Panc1 (cell line): ENCODE data around the gene USH1C. TPM values are rescaled to one million over a fixed set of nuclear protein-coding genes. Genes with fewer than 3 reads are reported as not detected.

ENCODE experiments used
- ATAC-seq: fragments of 200-7000 bp; cut with Tn5 transposase; 2 replicates; pipeline ENCODE4 v1.9.1; 2020; ENCODE audit warnings: mild to moderate bottlenecking, moderate library complexity
- BruUV-seq: library from RNA; stranded (reverse); fragments of 400-500 nt; replicated peaks from 2 replicates; lab custom pipeline; 2021; lab: Mats Ljungman, UMichigan
- CTCF ChIA-PET: fragments of 300-600 bp; sonication (Branson Sonifier 250); formaldehyde crosslinking; loops from one replicate; lab custom pipeline; 2022; ENCODE audit warnings: antibody characterized with exemption; lab: Charles Lee
- POLR2A ChIA-PET: fragments of 300-600 bp; sonication (Branson Sonifier 250); formaldehyde crosslinking; loops from one replicate; lab custom pipeline; 2022; ENCODE audit warnings: antibody characterized with exemption; lab: Charles Lee
- DNase-seq: peaks from one replicate; pipeline ENCODE4 v3.0.0-alpha.2; 2010; ENCODE audit warnings: low read depth, low spot score
- H3K27ac ChIP-seq: 2 replicates; pipeline ENCODE4 v1.5.1; 2011; ENCODE audit warnings: mild to moderate bottlenecking, low read length, inconsistent platforms
- H3K27me3 ChIP-seq: fragments of 200-500 bp; sonication (Bioruptor generic); 2 replicates; pipeline ENCODE4 v1.6.0; 2014; ENCODE audit warnings: low read length, inconsistent platforms; ENCODE audit not compliant: control insufficient read depth, insufficient read depth
- H3K36me3 ChIP-seq: fragments of 200-500 bp; sonication (Bioruptor generic); 2 replicates; pipeline ENCODE4 v1.5.1; 2014; ENCODE audit warnings: inconsistent platforms, mild to moderate bottlenecking, low read length, moderate library complexity; ENCODE audit not compliant: control insufficient read depth, insufficient read depth
- H3K4me1 ChIP-seq: 2 replicates; pipeline ENCODE4 v1.5.1; 2011; ENCODE audit warnings: inconsistent platforms, mild to moderate bottlenecking, low read length, moderate library complexity; ENCODE audit not compliant: control insufficient read depth, insufficient read depth
- H3K4me3 ChIP-seq, 2 experiments: 2 replicates each; pipeline ENCODE4 v1.5.1; 2011 to 2012; ENCODE audit warnings: low read depth in 2 of 2, low read length in 2 of 2, mild to moderate bottlenecking in 2 of 2, inconsistent platforms in 1 of 2, moderate library complexity in 1 of 2
- H3K9me3 ChIP-seq: fragments of 200-500 bp; sonication (Bioruptor generic); 2 replicates; pipeline ENCODE4 v1.5.1; 2014; ENCODE audit warnings: low read depth, mild to moderate bottlenecking, inconsistent platforms, low read length, moderate library complexity; ENCODE audit not compliant: control insufficient read depth, insufficient read depth
- POLR2AphosphoS5 ChIP-seq: IDR thresholded peaks from 2 replicates; pipeline ENCODE4 v1.6.1; 2012; ENCODE audit warnings: mild to moderate bottlenecking, low read depth, low read length, moderate library complexity
- SIN3A ChIP-seq: IDR thresholded peaks from 2 replicates; pipeline ENCODE4 v1.6.1; 2012; ENCODE audit warnings: low read depth, mild to moderate bottlenecking, low read length, moderate library complexity, borderline replicate concordance; ENCODE audit not compliant: insufficient read depth
- TCF7L2 ChIP-seq: IDR thresholded peaks from 2 replicates; pipeline ENCODE4 v1.6.1; 2011; ENCODE audit warnings: mild to moderate bottlenecking, low read depth, low read length, inconsistent platforms
- in situ Hi-C: cut with HindIII; loops from 2 replicates; pipeline ENCODE4 v1.10.0; 2016; ENCODE audit warnings: low sequenced_read_pairs, low pct_unique_long_range_greater_than_20kb
- intact Hi-C: fragments of 100-400 bp; cut with micrococcal nuclease; formaldehyde crosslinking; loops from one replicate; pipeline ENCODE4 v1.10.0; 2022; ENCODE audit not compliant: unreplicated experiment
- total RNA-seq: library from RNA; stranded (reverse); gene quantifications from one replicate; pipeline ENCODE4 v1.2.1, GENCODE V29; 2021; ENCODE audit not compliant: unreplicated experiment
- TF ChIP-seq, protein P1 (sequence below), 2 experiments: IDR thresholded peaks; 2 replicates each; pipeline ENCODE4 v1.6.1; 2011 to 2012; ENCODE audit warnings: low read depth in 2 of 2, control low read depth in 1 of 2, low read length in 1 of 2, mild to moderate bottlenecking in 1 of 2, moderate library complexity in 1 of 2; ENCODE audit not compliant: insufficient read depth in 1 of 2
- TF ChIP-seq, protein P2 (sequence below): fragments of 450-650 bp; IDR thresholded peaks from 2 replicates; pipeline ENCODE4 v1.5.1; 2017; ENCODE audit warnings: mild to moderate bottlenecking

Gene USH1C
- total RNA-seq, 1 experiment from 2014 or later, result not detected

DNA sequence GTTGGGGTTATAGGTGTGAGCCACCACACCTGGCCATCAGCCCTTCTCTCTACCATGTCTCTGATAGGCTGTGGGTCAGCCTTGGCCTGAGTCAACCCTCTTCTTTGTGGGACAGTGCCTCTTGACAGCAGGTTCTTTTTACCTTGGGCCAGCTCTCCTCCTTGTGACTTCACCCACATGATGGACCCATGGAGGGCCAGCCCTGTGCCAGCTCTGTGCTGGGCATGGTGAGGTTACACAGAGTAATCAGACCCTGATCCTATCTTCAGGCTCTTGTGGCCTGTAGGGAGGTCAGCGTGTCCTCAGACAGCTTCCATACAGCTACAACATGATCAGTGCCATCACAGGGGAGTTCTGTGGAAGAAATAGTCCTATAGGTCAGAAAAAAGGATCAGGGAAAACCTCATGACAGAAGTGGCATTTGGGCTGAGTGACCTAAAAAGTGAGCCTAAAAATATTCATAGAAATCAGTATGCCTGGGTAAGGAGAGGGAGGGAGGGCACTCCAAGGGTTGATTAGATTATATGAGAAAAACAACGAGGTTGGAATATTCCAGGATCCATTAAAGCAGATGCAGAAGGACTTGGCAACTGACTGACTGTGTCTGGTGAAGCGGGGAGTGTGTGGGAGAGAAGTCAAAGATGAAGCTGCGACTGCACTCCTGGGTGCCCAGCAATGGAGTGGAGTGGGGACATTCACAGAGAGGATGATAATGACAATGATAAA, 19.9 kb upstream of the USH1C start:
- ATAC-seq (no peak), DNase-seq (no peak)
- H3K27ac ChIP-seq, result no peak overlapping the region
- no peaks in the 10 kb centered on the region for H3K36me3 ChIP-seq
- intact Hi-C loops (no loop called here), in situ Hi-C loops (no loop called here)
- TF ChIP-seq, protein P1, sequence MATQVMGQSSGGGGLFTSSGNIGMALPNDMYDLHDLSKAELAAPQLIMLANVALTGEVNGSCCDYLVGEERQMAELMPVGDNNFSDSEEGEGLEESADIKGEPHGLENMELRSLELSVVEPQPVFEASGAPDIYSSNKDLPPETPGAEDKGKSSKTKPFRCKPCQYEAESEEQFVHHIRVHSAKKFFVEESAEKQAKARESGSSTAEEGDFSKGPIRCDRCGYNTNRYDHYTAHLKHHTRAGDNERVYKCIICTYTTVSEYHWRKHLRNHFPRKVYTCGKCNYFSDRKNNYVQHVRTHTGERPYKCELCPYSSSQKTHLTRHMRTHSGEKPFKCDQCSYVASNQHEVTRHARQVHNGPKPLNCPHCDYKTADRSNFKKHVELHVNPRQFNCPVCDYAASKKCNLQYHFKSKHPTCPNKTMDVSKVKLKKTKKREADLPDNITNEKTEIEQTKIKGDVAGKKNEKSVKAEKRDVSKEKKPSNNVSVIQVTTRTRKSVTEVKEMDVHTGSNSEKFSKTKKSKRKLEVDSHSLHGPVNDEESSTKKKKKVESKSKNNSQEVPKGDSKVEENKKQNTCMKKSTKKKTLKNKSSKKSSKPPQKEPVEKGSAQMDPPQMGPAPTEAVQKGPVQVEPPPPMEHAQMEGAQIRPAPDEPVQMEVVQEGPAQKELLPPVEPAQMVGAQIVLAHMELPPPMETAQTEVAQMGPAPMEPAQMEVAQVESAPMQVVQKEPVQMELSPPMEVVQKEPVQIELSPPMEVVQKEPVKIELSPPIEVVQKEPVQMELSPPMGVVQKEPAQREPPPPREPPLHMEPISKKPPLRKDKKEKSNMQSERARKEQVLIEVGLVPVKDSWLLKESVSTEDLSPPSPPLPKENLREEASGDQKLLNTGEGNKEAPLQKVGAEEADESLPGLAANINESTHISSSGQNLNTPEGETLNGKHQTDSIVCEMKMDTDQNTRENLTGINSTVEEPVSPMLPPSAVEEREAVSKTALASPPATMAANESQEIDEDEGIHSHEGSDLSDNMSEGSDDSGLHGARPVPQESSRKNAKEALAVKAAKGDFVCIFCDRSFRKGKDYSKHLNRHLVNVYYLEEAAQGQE (IDR thresholded peaks at IDR 0.05; ENCODE audit: insufficient read depth in 1 of 2, low read depth in 2 of 2, low read length in 1 of 2), result no peak
- TF ChIP-seq, protein P2, sequence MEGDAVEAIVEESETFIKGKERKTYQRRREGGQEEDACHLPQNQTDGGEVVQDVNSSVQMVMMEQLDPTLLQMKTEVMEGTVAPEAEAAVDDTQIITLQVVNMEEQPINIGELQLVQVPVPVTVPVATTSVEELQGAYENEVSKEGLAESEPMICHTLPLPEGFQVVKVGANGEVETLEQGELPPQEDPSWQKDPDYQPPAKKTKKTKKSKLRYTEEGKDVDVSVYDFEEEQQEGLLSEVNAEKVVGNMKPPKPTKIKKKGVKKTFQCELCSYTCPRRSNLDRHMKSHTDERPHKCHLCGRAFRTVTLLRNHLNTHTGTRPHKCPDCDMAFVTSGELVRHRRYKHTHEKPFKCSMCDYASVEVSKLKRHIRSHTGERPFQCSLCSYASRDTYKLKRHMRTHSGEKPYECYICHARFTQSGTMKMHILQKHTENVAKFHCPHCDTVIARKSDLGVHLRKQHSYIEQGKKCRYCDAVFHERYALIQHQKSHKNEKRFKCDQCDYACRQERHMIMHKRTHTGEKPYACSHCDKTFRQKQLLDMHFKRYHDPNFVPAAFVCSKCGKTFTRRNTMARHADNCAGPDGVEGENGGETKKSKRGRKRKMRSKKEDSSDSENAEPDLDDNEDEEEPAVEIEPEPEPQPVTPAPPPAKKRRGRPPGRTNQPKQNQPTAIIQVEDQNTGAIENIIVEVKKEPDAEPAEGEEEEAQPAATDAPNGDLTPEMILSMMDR, result no peak
- TF ChIP-seq TCF7L2 (no peak), SIN3A (no peak), POLR2AphosphoS5 (no peak)
- no TSS peak for BruUV-seq
- POLR2A ChIA-PET, result no interaction called here
- H3K4me3 ChIP-seq, result no peak overlapping the region
- CTCF ChIA-PET, result interaction anchor here (0.6 kb wide), 1 partner anchor 287 kb away, joined by 3 read pairs; no protein-coding TSS in a partner anchor
- no peaks in the 10 kb centered on the region for H3K9me3 ChIP-seq
- no peaks in the 10 kb centered on the region for H3K4me1 ChIP-seq
- H3K27me3 ChIP-seq, result peaks cover 8% of the 10 kb centered on the region

DNA sequence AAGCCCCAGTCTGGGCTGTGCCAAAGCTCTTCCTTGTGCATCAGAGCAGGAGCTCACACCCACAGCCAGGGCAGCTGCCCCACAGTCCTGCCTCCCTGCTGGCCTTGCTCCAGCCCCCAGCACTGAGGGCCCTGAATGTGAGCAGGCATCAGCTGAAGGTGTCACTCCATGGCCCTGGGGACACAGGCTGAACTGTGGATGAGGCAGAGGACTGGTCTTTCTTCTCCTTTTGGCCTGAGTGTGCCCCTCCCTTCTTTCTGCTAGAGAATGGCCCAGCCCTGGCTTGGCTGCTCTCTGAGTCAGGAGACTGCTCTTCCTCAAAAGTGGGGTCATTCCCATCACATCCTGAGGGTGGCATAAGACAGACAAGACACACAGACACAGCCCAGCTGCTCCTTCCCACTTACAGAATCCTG, 19.0 kb upstream of the USH1C start:
- CTCF ChIA-PET, result no interaction called here
- POLR2A ChIA-PET, result no interaction called here
- no peak overlapping the region for H3K27ac ChIP-seq
- H3K36me3 ChIP-seq, result no peaks in the 10 kb centered on the region
- ATAC-seq (peak; percentile 41; the same call in 1 of the 2 replicates), DNase-seq (no peak)
- intact Hi-C loops (no loop called here), in situ Hi-C loops (no loop called here)
- no peaks in the 10 kb centered on the region for H3K9me3 ChIP-seq
- no TSS peak for BruUV-seq
- TF ChIP-seq POLR2AphosphoS5, result no peak
- TF ChIP-seq, protein P1 (IDR thresholded peaks at IDR 0.05; ENCODE audit: insufficient read depth in 1 of 2, low read depth in 2 of 2, low read length in 1 of 2), result no peak
- TF ChIP-seq, protein P2, result no peak
- TF ChIP-seq TCF7L2, result no peak
- no peak for TF ChIP-seq SIN3A
- H3K27me3 ChIP-seq, result peaks cover 8% of the 10 kb centered on the region
- no peaks in the 10 kb centered on the region for H3K4me1 ChIP-seq
- H3K4me3 ChIP-seq, result no peak overlapping the region
